ENCODE data around the gene PKN1.
"Not testable (repeated sequence)": the region's sequence is repeated elsewhere in the genome, so short reads cannot be mapped to it uniquely, and the experiment has no call there.

Gene PKN1

GRCh38 chr19:14432791-14433553 lies at the start of gene PKN1:
Gene PKN1, plus strand, starts transcription at chr19:14433306. Its CDS starts 216 bp downstream, at chr19:14433522.
- DNase-seq = peak; percentile 93

GRCh38 chr19:14383661-14384555 lies 49.2 kb upstream of the PKN1 start:
- no peak for DNase-seq

GRCh38 chr19:14385492-14385891 lies 47.6 kb upstream of the PKN1 start:
- no peak for DNase-seq

- DNase-seq = no peak
Measured at GRCh38 chr19:14390548-14390947, 42.6 kb upstream of the PKN1 start.

GRCh38 chr19:14391156-14391821 lies 41.8 kb upstream of the PKN1 start:
- no peak for DNase-seq

- no peak for DNase-seq
Measured at GRCh38 chr19:14393329-14393728, 39.8 kb upstream of the PKN1 start.

GRCh38 chr19:14394167-14394566 lies 38.9 kb upstream of the PKN1 start:
- DNase-seq = no peak

- DNase-seq = no peak
Measured at GRCh38 chr19:14395262-14395661, 37.8 kb upstream of the PKN1 start.

- no peak for DNase-seq
Measured at GRCh38 chr19:14395710-14396336, 37.3 kb upstream of the PKN1 start.

GRCh38 chr19:14396730-14397129 lies 36.4 kb upstream of the PKN1 start:
- not testable (repeated sequence) for DNase-seq

GRCh38 chr19:14397168-14397567 lies 35.9 kb upstream of the PKN1 start:
- not testable (repeated sequence) for DNase-seq

GRCh38 chr19:14400951-14401431 lies 32.1 kb upstream of the PKN1 start:
- no peak for DNase-seq

- DNase-seq = no peak
Measured at GRCh38 chr19:14401468-14402195, 31.5 kb upstream of the PKN1 start.

- no peak for DNase-seq
Measured at GRCh38 chr19:14402332-14403144, 30.6 kb upstream of the PKN1 start.

- not testable (repeated sequence) for DNase-seq
Measured at GRCh38 chr19:14403145-14403930, 29.8 kb upstream of the PKN1 start.

- peak; percentile 35 for DNase-seq
Measured at GRCh38 chr19:14404312-14404711, 28.8 kb upstream of the PKN1 start.

- DNase-seq = no peak
Measured at GRCh38 chr19:14405380-14405757, 27.7 kb upstream of the PKN1 start.

GRCh38 chr19:14405758-14406644 lies 27.1 kb upstream of the PKN1 start:
- DNase-seq = peak; percentile 97
